ENCODE measurements around the gene PNCK. TPM values are rescaled to one million over a fixed set of nuclear protein-coding genes. Genes with fewer than 3 reads are reported as not detected.

Gene PNCK
- total and polyA plus RNA-seq, 2 of the 13 experiments (the other 11 are each of a cell fraction or from before 2014, with no cell fraction given), result 33.1 TPM; not detected in 1

- peaks cover 50% of the 10 kb centered on the region for H3K4me1 ChIP-seq (ENCODE audit: insufficient read depth, low read length)
- CTCF ChIA-PET (ENCODE audit: low intra/inter-chr PET ratio, low total read pairs), result interaction anchor here (1.3 kb wide), 1 partner anchor 38 kb away, joined by 4 read pairs; no protein-coding TSS in a partner anchor
- peaks cover 51% of the 10 kb centered on the region for H3K79me2 ChIP-seq (ENCODE audit: insufficient read depth, low read length)
- no peaks in the 10 kb centered on the region for H3K9me3 ChIP-seq (ENCODE audit: low read length)
- FAIRE-seq (no peak), DNase-seq (ENCODE audit: low spot score) (no peak), ATAC-seq (no peak)
- H3K27ac ChIP-seq (ENCODE audit: extremely low read length, insufficient read depth, low read length), result peak overlapping the region; percentile 79
- H3K4me3 ChIP-seq (replicated peaks in 1 of 3; ENCODE audit: insufficient read depth in 1 of 3, low read depth in 2 of 3, low read length in 3 of 3), result peak overlapping the region; percentile 69 to 79 (median 75); a peak in 5 of 6 replicates
- no TSS peak for BruUV-seq (replicated peaks)
- intact Hi-C loops (cut with micrococcal nuclease; ENCODE audit: unreplicated experiment) (no loop called here), in situ Hi-C loops (cut with HindIII; ENCODE audit: extremely low pct_ligation_motif_present, low pct_unique_long_range_greater_than_20kb) (loop anchor here (5.0 kb wide), 1 partner anchor 35 kb away; no protein-coding TSS in a partner anchor)
- H3K9ac ChIP-seq (ENCODE audit: insufficient read depth, low read depth, low read length), result peak overlapping the region; percentile 77
- peaks cover 0 to 3% of the 10 kb centered on the region in 2 experiments; a peak in 1 of 5 replicates for H3K36me3 ChIP-seq (replicated peaks in 1 of 2; ENCODE audit: control insufficient read depth in 1 of 2, insufficient read depth in 2 of 2, low read length in 2 of 2)
- H3K4me2 ChIP-seq (ENCODE audit: low read depth, low read length), result peak overlapping the region; percentile 88
- peaks cover 14% of the 10 kb centered on the region; the same call in 1 of the 2 replicates for H4K20me1 ChIP-seq (ENCODE audit: insufficient read depth, low read length)
- no peak overlapping the region for H2AFZ ChIP-seq (ENCODE audit: low read length)
- WGBS (ENCODE audit: low lambda C conversion rate), result no CpG with 5 or more reads among the region's 85 CpGs
- H3K27me3 ChIP-seq (ENCODE audit: control insufficient read depth in 1 of 2, insufficient read depth in 2 of 2, low read length in 2 of 2), result no peaks in the 10 kb centered on the region; a peak in 1 of 5 replicates
- POLR2A ChIA-PET, result interaction anchor here (0.6 to 15.1 kb wide), 7 partner anchors 10 to 80 kb away, joined by 3 to 596 read pairs (median 4); no protein-coding TSS in a partner anchor
- TF ChIP-seq SRY (CRISPR knock-in tag; IDR thresholded peaks at IDR 0.05) (no peak; the same call in 1 of the 2 replicates), ZNF616 (CRISPR knock-in tag; IDR thresholded peaks at IDR 0.05; ENCODE audit: low read depth) (no peak), ZNF772 (CRISPR knock-in tag; IDR thresholded peaks at IDR 0.05) (no peak), ZNF607 (CRISPR knock-in tag; IDR thresholded peaks at IDR 0.05; ENCODE audit: borderline replicate concordance) (no peak), ZNF326 (CRISPR knock-in tag; IDR thresholded peaks at IDR 0.05; ENCODE audit: borderline replicate concordance) (peak; percentile 86), PITX1 (CRISPR knock-in tag; IDR thresholded peaks at IDR 0.05) (peak; percentile 13; the same call in 1 of the 2 replicates), ZNF724P (CRISPR knock-in tag; IDR thresholded peaks at IDR 0.05; ENCODE audit: borderline replicate concordance) (no peak), ZBTB42 (CRISPR knock-in tag; IDR thresholded peaks at IDR 0.05) (no peak; the same call in 1 of the 2 replicates), JARID2 (CRISPR knock-in tag; IDR thresholded peaks at IDR 0.05; ENCODE audit: insufficient replicate concordance) (no peak), ZNF773 (CRISPR knock-in tag; IDR thresholded peaks at IDR 0.05; ENCODE audit: borderline replicate concordance) (0 out of 2 replicates have a peak, but pooled peaks have one; percentile 35), MATR3 (CRISPR knock-in tag; IDR thresholded peaks at IDR 0.05) (no peak), ETV5 (CRISPR knock-in tag; IDR thresholded peaks at IDR 0.05; ENCODE audit: borderline replicate concordance) (no peak), KDM2A (CRISPR knock-in tag; IDR thresholded peaks at IDR 0.05; ENCODE audit: borderline replicate concordance, low read depth) (peak; percentile 4; the same call in 1 of the 2 replicates), UBTF (CRISPR knock-in tag; IDR thresholded peaks at IDR 0.05) (no peak), HNRNPLL (IDR thresholded peaks at IDR 0.05; ENCODE audit: low read depth, low read length, poor library complexity, severe bottlenecking) (peak; percentile 77), ZMYM3 (CRISPR knock-in tag; IDR thresholded peaks at IDR 0.05) (no peak), ZNF672 (CRISPR knock-in tag; IDR thresholded peaks at IDR 0.05) (no peak), ZNF274 (CRISPR knock-in tag; IDR thresholded peaks at IDR 0.05) (no peak), NR2C2 (CRISPR knock-in tag; IDR thresholded peaks at IDR 0.05; ENCODE audit: borderline replicate concordance) (no peak), HOXD1 (CRISPR knock-in tag; IDR thresholded peaks at IDR 0.05) (no peak), YY1 (IDR thresholded peaks at IDR 0.05; ENCODE audit: insufficient read depth, insufficient replicate concordance, low read depth, low read length) (no peak)
Measured at GRCh38 chrX:153647461-153648357, 25.9 kb downstream of the PNCK start.

Measured in HepG2 (cell line).